DOHH2 (cell line): ENCODE data around the gene FBXW7.

ENCODE experiments used
- H3F3A ChIP-seq: fragments of 200-600 bp; sonication (generic), shearing (Covaris generic); 2 replicates; pipeline ENCODE4 v1.6.0; 2016; ENCODE audit warnings: antibody characterized with exemption, mild to moderate bottlenecking; ENCODE audit not compliant: control insufficient read depth, insufficient read depth
- H3K27ac ChIP-seq: fragments of 200-600 bp; sonication (generic); 2 replicates; pipeline ENCODE4 v1.5.1; 2014; ENCODE audit warnings: low read depth, mild to moderate bottlenecking, low read length, moderate library complexity
- H3K27me3 ChIP-seq: fragments of 200-600 bp; sonication (generic); 2 replicates; pipeline ENCODE4 v1.6.1; 2014; ENCODE audit warnings: mild to moderate bottlenecking, low read length, mixed read lengths; ENCODE audit not compliant: control insufficient read depth
- H3K36me3 ChIP-seq: fragments of 200-600 bp; sonication (generic); 2 replicates; pipeline ENCODE4 v1.6.1; 2014; ENCODE audit warnings: mild to moderate bottlenecking, low read length, moderate library complexity, mixed read lengths; ENCODE audit not compliant: control insufficient read depth
- H3K4me1 ChIP-seq: fragments of 200-600 bp; sonication (generic); 2 replicates; pipeline ENCODE4 v1.6.1; 2014; ENCODE audit warnings: mild to moderate bottlenecking, low read length, mixed read lengths; ENCODE audit not compliant: control insufficient read depth
- H3K4me2 ChIP-seq: fragments of 200-600 bp; sonication (generic); 2 replicates; pipeline ENCODE4 v1.6.0; 2014; ENCODE audit warnings: mild to moderate bottlenecking, low read length, moderate library complexity
- H3K4me3 ChIP-seq: fragments of 200-600 bp; sonication (generic); 2 replicates; pipeline ENCODE4 v1.5.1; 2014; ENCODE audit warnings: mild to moderate bottlenecking, low read length, mixed read lengths
- H3K79me2 ChIP-seq: fragments of 200-600 bp; sonication (generic); 2 replicates; pipeline ENCODE4 v1.6.1; 2014; ENCODE audit warnings: mild to moderate bottlenecking, low read length, mixed read lengths; ENCODE audit not compliant: control insufficient read depth
- H3K9me2 ChIP-seq: fragments of 200-600 bp; sonication (generic); replicated peaks from 2 replicates; pipeline ENCODE4 v1.6.1; 2014; ENCODE audit warnings: mild to moderate bottlenecking, low read length, mixed read lengths; ENCODE audit not compliant: control insufficient read depth
- H3K9me3 ChIP-seq: fragments of 200-600 bp; sonication (generic); 2 replicates; pipeline ENCODE4 v1.6.1; 2014; ENCODE audit warnings: antibody characterized with exemption, low read length, mixed read lengths; ENCODE audit not compliant: control insufficient read depth, insufficient read depth
- H4K20me1 ChIP-seq: fragments of 200-600 bp; sonication (generic); 2 replicates; pipeline ENCODE4 v1.6.0; 2014; ENCODE audit warnings: low read depth, mild to moderate bottlenecking, antibody characterized with exemption, low read length, moderate library complexity; ENCODE audit not compliant: control insufficient read depth, insufficient read depth
- CTCF ChIP-seq: fragments of 200-600 bp; sonication (generic); IDR thresholded peaks from one replicate; pipeline ENCODE4 v1.5.1; 2014; ENCODE audit warnings: antibody characterized with exemption, mild to moderate bottlenecking, low read depth, low read length; ENCODE audit not compliant: poor library complexity, severe bottlenecking
- EZH2phosphoT487 ChIP-seq: fragments of 200-600 bp; sonication (generic); IDR thresholded peaks from 2 replicates; pipeline ENCODE4 v1.6.1; 2017; ENCODE audit warnings: borderline replicate concordance, mild to moderate bottlenecking, antibody characterized with exemption, low read length, moderate library complexity, mixed read lengths

The FBXW7 gene

GRCh38 chr4:152368001-152368400, 167.9 kb downstream of the FBXW7 start:
- Histone ChIP-seq H3K4me3 (no peak overlapping the region), H4K20me1 (peaks cover 3% of the 10 kb centered on the region; the same call in 1 of the 2 replicates), H3K4me1 (no peaks in the 10 kb centered on the region), H3K9me2 (no peaks in the 10 kb centered on the region), H3K27ac (no peak overlapping the region), H3K79me2 (peaks cover 2% of the 10 kb centered on the region; the same call in 1 of the 2 replicates), H3K9me3 (no peaks in the 10 kb centered on the region), H3K4me2 (no peak overlapping the region), H3K27me3 (no peaks in the 10 kb centered on the region), H3F3A (no peaks in the 10 kb centered on the region), H3K36me3 (no peaks in the 10 kb centered on the region)
- no peak for TF ChIP-seq CTCF
- TF ChIP-seq EZH2phosphoT487, result no peak

- no peak overlapping the region for H3K4me3 ChIP-seq
- no peaks in the 10 kb centered on the region for H4K20me1 ChIP-seq
- no peak overlapping the region for H3K4me2 ChIP-seq
- no peaks in the 10 kb centered on the region for H3K36me3 ChIP-seq
- TF ChIP-seq CTCF (no peak), EZH2phosphoT487 (no peak)
- H3K79me2 ChIP-seq, result no peaks in the 10 kb centered on the region
- H3F3A ChIP-seq, result no peaks in the 10 kb centered on the region
- no peaks in the 10 kb centered on the region for H3K27me3 ChIP-seq
- H3K9me3 ChIP-seq, result no peaks in the 10 kb centered on the region
- H3K4me1 ChIP-seq, result no peaks in the 10 kb centered on the region
- no peak overlapping the region for H3K27ac ChIP-seq
- no peaks in the 10 kb centered on the region for H3K9me2 ChIP-seq
These were observed 171.0 kb downstream of the FBXW7 start for GRCh38 chr4:152364883-152365282.

GRCh38 chr4:152364383-152364782, 171.5 kb downstream of the FBXW7 start:
- H4K20me1 ChIP-seq, result no peaks in the 10 kb centered on the region
- H3K36me3 ChIP-seq, result no peaks in the 10 kb centered on the region
- H3K27me3 ChIP-seq, result no peaks in the 10 kb centered on the region
- TF ChIP-seq EZH2phosphoT487, result no peak
- TF ChIP-seq CTCF, result no peak
- H3K9me3 ChIP-seq, result no peaks in the 10 kb centered on the region
- no peaks in the 10 kb centered on the region for H3K79me2 ChIP-seq
- no peak overlapping the region for H3K27ac ChIP-seq
- no peaks in the 10 kb centered on the region for H3K9me2 ChIP-seq
- H3F3A ChIP-seq, result no peaks in the 10 kb centered on the region
- H3K4me2 ChIP-seq, result no peak overlapping the region
- no peak overlapping the region for H3K4me3 ChIP-seq
- H3K4me1 ChIP-seq, result no peaks in the 10 kb centered on the region

- no peak overlapping the region for H3K27ac ChIP-seq
- H3K9me2 ChIP-seq, result no peaks in the 10 kb centered on the region
- no peaks in the 10 kb centered on the region for H3F3A ChIP-seq
- H3K36me3 ChIP-seq, result no peaks in the 10 kb centered on the region
- no peaks in the 10 kb centered on the region for H3K4me1 ChIP-seq
- H3K4me2 ChIP-seq, result no peak overlapping the region
- no peak overlapping the region for H3K4me3 ChIP-seq
- no peaks in the 10 kb centered on the region for H3K9me3 ChIP-seq
- TF ChIP-seq CTCF, result no peak
- no peak for TF ChIP-seq EZH2phosphoT487
- no peaks in the 10 kb centered on the region for H4K20me1 ChIP-seq
- no peaks in the 10 kb centered on the region for H3K27me3 ChIP-seq
- H3K79me2 ChIP-seq, result no peaks in the 10 kb centered on the region
These were observed 172.0 kb downstream of the FBXW7 start for GRCh38 chr4:152363904-152364303.
